Measurements from ENCODE around the gene RGS16.

RGS16 gene

GRCh38 chr1:182574156-182574555 is 30.0 kb downstream of the RGS16 start:
- DNase-seq, result no peak

DNA sequence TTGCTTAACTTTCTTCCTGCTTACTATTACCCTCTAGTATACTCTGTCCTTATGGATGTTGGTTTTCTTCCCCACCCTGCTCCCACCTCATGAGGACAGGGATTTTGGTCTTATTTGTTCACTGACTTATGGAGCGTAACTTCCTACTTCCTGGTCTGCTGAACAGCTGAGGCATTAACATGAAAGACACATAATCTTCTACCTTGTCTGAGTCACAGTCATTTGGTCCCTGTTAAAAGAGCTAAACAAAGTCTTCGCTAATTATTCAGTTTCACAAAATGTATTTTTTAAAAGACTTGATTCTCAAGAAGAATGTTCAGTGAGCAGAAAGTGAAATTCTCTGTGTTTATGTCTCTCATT is 33.6 kb downstream of the RGS16 start:
- no peak for DNase-seq

- no peak for DNase-seq
Measured at GRCh38 chr1:182569939-182570610, 34.1 kb downstream of the RGS16 start.

- DNase-seq, result no peak
Measured at GRCh38 chr1:182568647-182569284, 35.4 kb downstream of the RGS16 start.

GRCh38 chr1:182567629-182568028 is 36.6 kb downstream of the RGS16 start:
- DNase-seq, result no peak

GRCh38 chr1:182565537-182565936 is 38.7 kb downstream of the RGS16 start:
- no peak for DNase-seq

GRCh38 chr1:182564406-182565004 is 39.7 kb downstream of the RGS16 start:
- DNase-seq, result no peak

DNA sequence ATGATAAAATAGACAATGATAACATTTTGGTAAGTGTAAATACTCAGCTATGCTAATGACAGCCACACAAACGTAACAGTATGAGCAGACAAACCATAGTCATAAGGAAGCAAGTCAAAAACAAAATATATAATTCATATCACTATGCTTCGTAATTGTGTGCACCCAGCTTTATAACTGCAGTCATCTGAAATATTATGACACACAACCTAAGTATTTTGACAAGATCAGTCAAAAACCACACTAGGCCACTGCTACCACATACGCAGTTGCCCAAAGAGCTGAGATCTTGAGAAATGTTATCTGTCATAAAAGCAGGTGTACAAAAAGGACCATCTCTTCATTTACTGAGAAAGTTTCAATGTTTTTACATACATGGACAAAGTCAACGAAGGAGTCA is 41.1 kb downstream of the RGS16 start:
- DNase-seq, result no peak

DNA sequence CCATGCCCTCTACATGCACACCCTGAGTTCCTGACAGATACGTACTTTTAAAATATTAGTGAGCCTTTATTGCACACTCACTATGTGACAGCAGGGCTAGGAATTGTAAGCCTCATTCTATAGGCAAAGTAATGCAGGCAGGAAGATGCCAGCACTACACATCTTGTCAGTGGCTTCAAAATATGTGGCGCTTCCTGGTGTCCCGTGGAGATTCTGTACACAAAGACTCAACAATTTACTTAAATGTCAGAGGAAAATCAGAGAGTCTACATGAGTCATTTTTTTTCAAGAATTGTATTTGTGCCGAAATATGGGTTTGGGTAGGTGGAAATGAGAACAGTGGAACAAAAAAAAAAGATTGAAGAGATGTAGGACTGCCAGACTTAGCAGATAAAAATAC is 42.7 kb downstream of the RGS16 start:
- no peak for DNase-seq

GRCh38 chr1:182560392-182560984 is 43.7 kb downstream of the RGS16 start:
- DNase-seq, result no peak

GRCh38 chr1:182556279-182556678 is 47.9 kb downstream of the RGS16 start:
- no peak for DNase-seq

DNA sequence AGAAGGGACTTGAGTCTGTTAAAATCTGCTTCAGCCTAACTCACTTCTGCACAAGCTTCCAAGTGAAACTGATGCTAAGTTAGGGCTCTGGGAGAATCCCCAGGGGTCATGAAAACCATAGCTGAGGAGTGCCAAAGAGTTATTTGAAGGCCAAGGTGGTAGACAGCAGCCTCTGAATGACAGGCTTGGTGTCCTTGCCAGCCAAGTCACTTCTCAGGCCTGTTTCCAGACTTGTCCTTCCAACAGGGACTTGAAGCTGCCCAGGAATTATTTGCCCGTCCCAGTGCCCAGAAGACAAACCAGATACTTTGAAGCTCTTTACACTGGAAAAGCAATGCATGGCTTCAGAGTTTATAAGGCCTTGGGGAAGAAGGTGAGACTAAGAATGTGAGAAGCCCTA is 48.7 kb downstream of the RGS16 start:
- no peak for DNase-seq

DNA sequence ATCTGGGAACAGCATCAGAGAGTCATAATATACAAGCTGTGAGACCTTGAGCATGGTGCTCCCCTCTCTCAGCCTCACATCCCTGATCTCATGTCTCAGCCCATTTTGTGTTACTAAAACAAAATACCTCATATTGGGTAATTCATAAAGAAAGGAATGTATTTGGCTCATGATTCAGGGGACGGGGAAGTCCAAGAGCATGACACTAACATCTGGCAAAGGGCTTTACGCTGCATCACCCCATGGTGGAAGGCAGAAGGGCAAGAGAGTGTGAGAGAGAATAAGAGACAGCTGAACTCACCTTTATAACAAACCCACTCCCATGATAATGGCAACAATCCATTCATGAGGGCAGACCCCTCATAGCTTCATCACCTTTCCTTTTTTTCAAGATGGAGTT is 51.7 kb downstream of the RGS16 start:
- no peak for DNase-seq

DNA sequence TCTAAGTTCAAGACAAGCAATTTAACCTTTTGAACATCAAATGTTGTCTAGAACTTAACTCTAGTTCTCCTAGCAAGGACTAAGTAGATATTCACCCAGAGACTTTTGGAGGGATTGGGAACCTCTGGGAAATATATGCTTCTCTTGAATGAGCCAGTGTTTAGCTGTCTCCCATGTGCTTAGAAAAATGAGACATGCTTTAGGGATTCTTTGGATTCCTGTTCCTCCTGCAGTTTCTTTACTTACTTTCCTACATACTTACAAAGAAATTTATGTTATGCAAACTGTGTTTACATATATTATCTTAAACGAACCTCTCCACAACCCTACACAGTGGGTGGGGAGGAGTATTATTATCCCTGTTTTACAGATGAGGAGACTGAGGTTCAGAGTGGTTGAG is 54.4 kb downstream of the RGS16 start:
- DNase-seq, result no peak

GRCh38 chr1:182549346-182549745 is 54.8 kb downstream of the RGS16 start:
- DNase-seq, result no peak

Data from stimulated activated CD4-positive, alpha-beta T cell treated with anti-CD3 and anti-CD28 coated beads, Interleukin-12 subunit alpha, Interleukin-12 subunit beta, amount 100 ng/mL, for 4 hours (primary cell).